DMS 273 (cell line): ENCODE data around the gene RAB11FIP5.
A peak's percentile ranks its signal among the peaks of the same experiment; 100 is the strongest.
"Not testable (repeated sequence)": the region's sequence is repeated elsewhere in the genome, so short reads cannot be mapped to it uniquely, and the experiment has no call there.

Experiments
- DNase-seq: peaks from one replicate; lab custom pipeline; 2025; ENCODE audit not compliant: unreplicated experiment; lab: John Stamatoyannopoulos, UW

Gene RAB11FIP5

GRCh38 chr2:73112913-73113854, at the start of gene RAB11FIP5:
TSS of gene RAB11FIP5 (minus strand) at chr2:73112948. CDS start at chr2:73112777, 171 bp downstream.
- peak; percentile 91 for DNase-seq

GRCh38 chr2:73156539-73157124, 43.9 kb upstream of the RAB11FIP5 start:
- DNase-seq = peak; percentile 83

- DNase-seq = no peak
Measured at GRCh38 chr2:73142937-73143336, 30.2 kb upstream of the RAB11FIP5 start.

GRCh38 chr2:73141896-73142295, 29.1 kb upstream of the RAB11FIP5 start:
- DNase-seq = no peak

GRCh38 chr2:73135236-73135635, 22.5 kb upstream of the RAB11FIP5 start:
- DNase-seq = no peak

- DNase-seq = no peak
Measured at GRCh38 chr2:73134471-73134870, 21.7 kb upstream of the RAB11FIP5 start.

- DNase-seq = no peak
Measured at GRCh38 chr2:73133566-73134197, 20.9 kb upstream of the RAB11FIP5 start.

GRCh38 chr2:73131807-73132206, 19.1 kb upstream of the RAB11FIP5 start:
- no peak for DNase-seq

GRCh38 chr2:73130790-73131189, 18.0 kb upstream of the RAB11FIP5 start:
- DNase-seq = no peak

GRCh38 chr2:73128841-73129535, 16.2 kb upstream of the RAB11FIP5 start:
- DNase-seq = no peak

- no peak for DNase-seq
Measured at GRCh38 chr2:73122536-73122935, 9.8 kb upstream of the RAB11FIP5 start.

GRCh38 chr2:73119611-73120239, 7.0 kb upstream of the RAB11FIP5 start:
- DNase-seq = not testable (repeated sequence)

- no peak for DNase-seq
Measured at GRCh38 chr2:73117441-73117840, 4.7 kb upstream of the RAB11FIP5 start.

- DNase-seq = no peak
Measured at GRCh38 chr2:73116182-73116960, 3.6 kb upstream of the RAB11FIP5 start.

- DNase-seq = peak; percentile 57
Measured at GRCh38 chr2:73114273-73114867, 1.6 kb upstream of the RAB11FIP5 start.

- DNase-seq = peak; percentile 68
Measured at GRCh38 chr2:73112026-73112912, 479 bp downstream of the RAB11FIP5 start.

- DNase-seq = peak; percentile 73
Measured at GRCh38 chr2:73111073-73112025, 1.4 kb downstream of the RAB11FIP5 start.
